ENCODE results near the gene FIG4.

- TF ChIP-seq REST (IDR thresholded peaks at IDR 0.05; ENCODE audit: low read depth, low read length) (no peak), EP300 (IDR thresholded peaks at IDR 0.05; ENCODE audit: borderline replicate concordance in 1 of 2, low read depth in 1 of 2, low read length in 1 of 2) (no peak), MAX (IDR thresholded peaks at IDR 0.05; ENCODE audit: low read depth) (no peak), POLR2AphosphoS5 (IDR thresholded peaks at IDR 0.05; ENCODE audit: low read depth, low read length) (no peak), YY1 (IDR thresholded peaks at IDR 0.05; ENCODE audit: low read depth) (no peak), CTCF (IDR thresholded peaks at IDR 0.05) (no peak)
These were observed 30.4 kb upstream of the FIG4 start for GRCh38 chr6:109660526-109661320.
